ENCODE results near the gene GCLM.
"Not testable (repeated sequence)": the region's sequence is repeated elsewhere in the genome, so short reads cannot be mapped to it uniquely, and the experiment has no call there.

Gene GCLM, protein sequence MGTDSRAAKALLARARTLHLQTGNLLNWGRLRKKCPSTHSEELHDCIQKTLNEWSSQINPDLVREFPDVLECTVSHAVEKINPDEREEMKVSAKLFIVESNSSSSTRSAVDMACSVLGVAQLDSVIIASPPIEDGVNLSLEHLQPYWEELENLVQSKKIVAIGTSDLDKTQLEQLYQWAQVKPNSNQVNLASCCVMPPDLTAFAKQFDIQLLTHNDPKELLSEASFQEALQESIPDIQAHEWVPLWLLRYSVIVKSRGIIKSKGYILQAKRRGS
- total RNA-seq, result 19.7 to 50.6 (median 33.6) reads per million in 17 experiments

DNA sequence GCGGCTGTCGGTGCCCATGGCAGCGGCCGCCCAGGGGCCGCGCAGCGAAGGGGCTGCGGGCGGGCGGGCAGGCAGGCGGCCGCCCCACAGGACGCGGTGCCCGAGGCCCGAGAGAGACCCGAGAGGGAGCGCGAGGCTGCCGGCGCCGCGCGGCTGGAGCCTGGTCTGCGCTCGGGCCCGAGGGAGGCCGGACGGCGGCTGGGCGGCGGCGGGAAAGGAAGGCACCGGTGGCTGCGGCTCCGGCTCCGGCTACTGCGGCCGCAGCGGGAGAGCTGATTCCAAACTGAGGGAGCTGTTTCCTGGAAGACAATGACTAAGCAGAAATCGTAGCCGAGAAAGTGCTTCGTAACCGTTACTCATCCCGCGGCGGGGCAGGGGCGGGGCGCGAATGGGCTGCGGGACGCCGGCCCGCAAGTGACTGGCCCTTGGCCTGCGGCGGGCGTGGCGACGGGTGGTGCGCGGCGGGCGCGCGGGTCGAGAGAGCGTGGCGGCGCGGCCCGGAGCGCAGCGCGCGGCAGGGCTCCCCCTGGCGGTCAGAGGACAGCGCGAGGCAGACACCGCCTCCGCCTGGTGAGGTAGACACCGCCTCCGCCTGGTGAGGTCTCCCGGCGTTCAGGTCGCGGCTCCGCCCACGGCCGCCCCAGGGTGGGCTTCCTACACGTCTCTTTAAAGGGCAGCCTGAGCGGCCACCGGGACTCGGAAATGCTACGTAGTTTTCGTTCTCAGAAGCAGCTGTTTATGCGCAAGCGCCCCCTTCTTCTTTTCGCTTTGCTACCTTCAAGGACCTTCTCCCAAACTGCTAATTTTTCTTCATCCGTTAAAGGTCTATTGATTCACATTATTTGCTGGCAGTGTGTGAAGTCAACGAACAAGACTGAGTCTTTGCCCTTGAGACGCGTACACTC lies at the start of gene GCLM:
Gene GCLM (minus strand): TSS at position 285 of the 905 bp plus-strand sequence. CDS start 267 bp downstream, at position 18.
- peak; percentile 96 to 99 (median 97) for DNase-seq

GRCh38 chr1:93958726-93959100 lies 49.5 kb upstream of the GCLM start:
- peak; percentile 6 to 37 (median 25) for DNase-seq

- DNase-seq, result no peak
Measured at GRCh38 chr1:93958032-93958725, 48.9 kb upstream of the GCLM start.

DNA sequence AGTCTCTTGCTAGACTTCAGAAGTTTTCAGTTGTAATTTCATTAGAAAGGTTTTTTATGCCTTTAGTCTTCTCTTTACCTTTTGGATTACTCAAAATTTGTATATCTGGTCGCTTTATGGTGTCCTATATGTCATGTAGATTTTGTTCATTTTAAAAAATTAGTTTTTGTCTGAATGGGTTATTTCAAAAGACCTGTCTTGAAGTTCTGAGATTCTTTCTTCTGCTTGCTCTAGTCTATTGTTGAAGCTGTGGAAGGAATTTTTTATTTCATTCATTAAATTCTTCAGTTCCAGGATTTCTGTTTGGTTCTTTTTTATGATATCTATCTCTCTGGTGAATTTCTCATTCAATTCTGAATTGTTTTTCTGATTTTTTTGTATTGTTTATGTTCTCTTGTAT lies 46.5 kb upstream of the GCLM start:
- DNase-seq, result no peak

GRCh38 chr1:93947002-93947686 lies 37.9 kb upstream of the GCLM start:
- DNase-seq, result not testable (repeated sequence)

GRCh38 chr1:93938461-93939145 lies 29.4 kb upstream of the GCLM start:
- no peak for DNase-seq

- DNase-seq, result no peak
Measured at GRCh38 chr1:93937997-93938396, 28.8 kb upstream of the GCLM start.

GRCh38 chr1:93925206-93925605 lies 16.0 kb upstream of the GCLM start:
- DNase-seq, result no peak

GRCh38 chr1:93919780-93920179 lies 10.6 kb upstream of the GCLM start:
- no peak for DNase-seq

DNA sequence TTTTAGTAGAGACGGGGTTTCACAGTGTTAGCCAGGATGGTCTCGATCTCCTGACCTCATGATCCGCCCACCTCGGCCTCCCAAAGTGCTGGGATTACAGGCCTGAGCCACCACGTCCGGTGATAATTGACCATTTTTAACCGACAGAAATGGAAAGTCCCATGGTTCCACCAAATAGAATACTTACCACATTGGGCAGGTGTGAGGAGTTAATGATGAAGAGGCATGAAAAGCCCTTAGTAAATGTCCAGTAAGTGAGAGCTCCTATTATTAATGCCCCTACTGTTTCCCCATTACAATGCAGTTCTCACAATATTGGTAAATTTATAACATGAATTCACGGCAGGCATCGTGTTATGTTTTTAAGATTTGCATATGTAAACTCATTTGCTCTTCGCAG lies 8.1 kb upstream of the GCLM start:
- DNase-seq, result no peak

- DNase-seq, result not testable (repeated sequence)
Measured at GRCh38 chr1:93910880-93911279, 1.6 kb upstream of the GCLM start.

GRCh38 chr1:93910305-93910704 lies 1.1 kb upstream of the GCLM start:
- DNase-seq, result no peak

- peak; percentile 13 to 61 (median 42) for DNase-seq
Measured at GRCh38 chr1:93908394-93909145, 660 bp downstream of the GCLM start.

GRCh38 chr1:93907718-93908117 lies 1.5 kb downstream of the GCLM start:
- peak in 1 of 4 experiments; percentile 24 for DNase-seq

DNA sequence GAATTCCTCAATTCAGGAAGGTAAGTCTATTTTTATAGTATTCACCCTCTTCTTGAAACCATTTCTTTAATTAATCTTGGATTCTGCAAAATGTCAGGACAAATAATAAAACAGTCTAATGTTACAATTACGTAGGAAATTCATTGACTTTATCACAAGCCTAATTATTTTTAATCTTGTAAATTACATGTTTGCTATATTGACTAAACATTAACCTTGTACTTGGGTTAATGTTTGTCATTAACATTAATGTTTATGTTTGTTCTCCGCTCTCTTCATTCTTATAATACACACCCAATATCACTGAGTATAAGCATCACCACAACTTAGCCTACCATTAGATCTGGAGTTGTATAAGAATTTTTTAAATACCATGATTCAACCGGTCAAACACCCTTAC lies 2.8 kb downstream of the GCLM start:
- no peak for DNase-seq

DNA sequence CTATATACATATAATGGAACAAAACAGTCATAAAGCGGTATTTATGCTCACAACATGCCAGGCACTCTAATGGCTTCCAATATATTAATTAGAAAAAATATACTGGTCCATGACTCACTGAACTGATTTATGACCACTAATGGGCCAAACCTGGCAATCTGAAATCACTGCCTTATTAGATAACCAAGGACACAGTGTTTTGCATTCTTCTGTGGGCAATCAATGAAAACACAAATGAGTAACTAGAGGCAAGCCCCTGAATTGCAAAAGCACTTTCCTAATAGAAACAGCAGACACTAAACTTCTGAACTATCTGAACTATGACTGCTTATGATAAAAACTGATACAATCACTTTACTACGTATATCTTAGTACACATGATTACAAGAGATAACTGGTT lies 3.5 kb downstream of the GCLM start:
- DNase-seq, result no peak

DNA sequence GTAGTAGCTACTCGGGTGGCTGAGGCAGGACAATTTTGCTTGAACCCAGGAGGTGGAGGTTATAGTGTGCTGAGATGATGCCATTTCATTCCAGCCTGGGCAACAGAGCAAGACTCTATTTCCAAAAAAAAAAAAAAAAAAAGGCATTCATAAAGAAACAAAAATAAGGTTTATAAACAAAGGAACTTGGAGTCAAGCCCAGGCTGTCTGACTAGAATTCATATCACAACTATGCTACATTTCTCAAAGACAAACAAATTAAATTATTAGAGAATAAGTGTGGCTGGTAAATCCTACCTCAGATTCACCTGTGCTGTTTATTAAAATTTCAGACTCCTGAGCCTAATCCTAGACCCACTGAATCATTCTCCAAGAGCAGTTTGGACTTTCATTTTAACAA lies 4.2 kb downstream of the GCLM start:
- no peak for DNase-seq

- peak; percentile 47 to 82 (median 70) for DNase-seq
Measured at GRCh38 chr1:93904228-93904627, 5.0 kb downstream of the GCLM start.

DNA sequence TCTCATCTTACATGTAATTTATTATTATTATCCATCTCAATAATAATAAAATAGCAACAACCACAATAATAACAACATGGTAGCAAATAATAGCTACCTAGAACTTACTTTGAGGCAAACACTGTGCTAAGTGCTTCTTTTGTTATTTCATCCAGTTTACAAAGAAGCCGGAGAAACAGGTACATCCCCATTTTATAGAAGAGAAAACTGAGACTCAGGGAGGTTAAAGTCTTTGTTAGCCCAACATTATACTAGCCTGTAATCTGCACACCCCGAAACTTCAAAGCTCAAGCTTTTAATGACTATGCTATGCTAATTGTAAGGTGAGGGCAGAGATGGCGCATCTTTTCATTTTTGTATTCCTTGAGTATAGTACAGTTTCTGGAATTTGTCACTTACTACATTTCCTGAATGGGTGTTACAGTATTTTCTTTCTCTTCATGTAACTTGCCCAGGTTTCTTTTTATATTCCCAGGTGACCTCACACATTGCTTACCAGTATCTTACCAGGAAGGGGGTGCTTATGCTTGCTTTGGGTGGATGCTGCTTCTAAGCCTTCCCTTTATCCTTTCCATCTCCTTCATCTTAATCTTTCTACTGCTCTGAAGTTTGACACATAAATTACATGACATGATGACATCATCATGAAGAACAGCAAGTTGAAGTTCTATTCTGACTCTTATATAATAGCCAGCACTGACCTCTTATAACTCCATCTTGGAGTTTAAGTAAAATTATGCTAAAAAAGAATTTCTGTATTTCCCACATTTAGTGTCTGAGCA lies 8.3 kb downstream of the GCLM start:
- DNase-seq, result no peak

GRCh38 chr1:93899543-93900207 lies 9.6 kb downstream of the GCLM start:
- no peak for DNase-seq
